ENCODE measurements around the gene SH3TC2. TPM values are rescaled to one million over a fixed set of nuclear protein-coding genes. Genes with fewer than 3 reads are reported as not detected.

Gene SH3TC2
- total RNA-seq, 1 experiment from 2014 or later = 19.9 TPM

GRCh38 chr5:149028984-149029383, 33.9 kb downstream of the SH3TC2 start:
- DNase-seq (ENCODE audit: low spot score) = no peak

- no peak for DNase-seq (ENCODE audit: low spot score)
These were observed 34.7 kb downstream of the SH3TC2 start for GRCh38 chr5:149028161-149028560.

GRCh38 chr5:149027636-149028035, 35.2 kb downstream of the SH3TC2 start:
- no peak for DNase-seq (ENCODE audit: low spot score)

- no peak for DNase-seq (ENCODE audit: low spot score)
These were observed 37.9 kb downstream of the SH3TC2 start for GRCh38 chr5:149024943-149025342.

- no peak for DNase-seq (ENCODE audit: low spot score)
These were observed 38.4 kb downstream of the SH3TC2 start for GRCh38 chr5:149024477-149024876.

- DNase-seq (ENCODE audit: low spot score) = no peak
These were observed 40.7 kb downstream of the SH3TC2 start for GRCh38 chr5:149022200-149022599.

- no peak for DNase-seq (ENCODE audit: low spot score)
These were observed 43.2 kb downstream of the SH3TC2 start for GRCh38 chr5:149019679-149020078.

- DNase-seq (ENCODE audit: low spot score) = no peak
These were observed 43.9 kb downstream of the SH3TC2 start for GRCh38 chr5:149018909-149019443.

GRCh38 chr5:149017636-149018035, 45.2 kb downstream of the SH3TC2 start:
- DNase-seq (ENCODE audit: low spot score) = no peak

GRCh38 chr5:149015561-149015960, 47.3 kb downstream of the SH3TC2 start:
- DNase-seq (ENCODE audit: low spot score) = no peak

- DNase-seq (ENCODE audit: low spot score) = no peak
These were observed 47.7 kb downstream of the SH3TC2 start for GRCh38 chr5:149015126-149015525.

GRCh38 chr5:149014571-149015031, 48.3 kb downstream of the SH3TC2 start:
- no peak for DNase-seq (ENCODE audit: low spot score)

GRCh38 chr5:149013796-149014195, 49.1 kb downstream of the SH3TC2 start:
- no peak for DNase-seq (ENCODE audit: low spot score)

GRCh38 chr5:149012350-149012749, 50.5 kb downstream of the SH3TC2 start:
- no peak for DNase-seq (ENCODE audit: low spot score)

- no peak for DNase-seq (ENCODE audit: low spot score)
These were observed 51.1 kb downstream of the SH3TC2 start for GRCh38 chr5:149011728-149012127.

- DNase-seq (ENCODE audit: low spot score) = no peak
These were observed 51.8 kb downstream of the SH3TC2 start for GRCh38 chr5:149011084-149011483.

GRCh38 chr5:149007174-149007573, 55.7 kb downstream of the SH3TC2 start:
- no peak for DNase-seq (ENCODE audit: low spot score)

- DNase-seq (ENCODE audit: low spot score) = no peak
These were observed 56.4 kb downstream of the SH3TC2 start for GRCh38 chr5:149006426-149006825.

GRCh38 chr5:149005077-149005892, 57.6 kb downstream of the SH3TC2 start:
- no peak for DNase-seq (ENCODE audit: low spot score)

GRCh38 chr5:149004559-149004958, 58.3 kb downstream of the SH3TC2 start:
- DNase-seq (ENCODE audit: low spot score) = no peak

GRCh38 chr5:149002761-149003689, 59.8 kb downstream of the SH3TC2 start:
- DNase-seq (ENCODE audit: low spot score) = peak; percentile 34

GRCh38 chr5:149002053-149002452, 60.8 kb downstream of the SH3TC2 start:
- no peak for DNase-seq (ENCODE audit: low spot score)
